ENCODE data around the gene PYY.
"Not testable (repeated sequence)": the region's sequence is repeated elsewhere in the genome, so short reads cannot be mapped to it uniquely, and the experiment has no call there.

Gene PYY

GRCh38 chr17:43978078-43978477 lies 24.3 kb upstream of the PYY start:
- DNase-seq (ENCODE audit: low read depth, low spot score), result no peak

- no peak for DNase-seq (ENCODE audit: low read depth, low spot score)
These were observed 23.5 kb upstream of the PYY start for GRCh38 chr17:43976963-43977837.

DNA sequence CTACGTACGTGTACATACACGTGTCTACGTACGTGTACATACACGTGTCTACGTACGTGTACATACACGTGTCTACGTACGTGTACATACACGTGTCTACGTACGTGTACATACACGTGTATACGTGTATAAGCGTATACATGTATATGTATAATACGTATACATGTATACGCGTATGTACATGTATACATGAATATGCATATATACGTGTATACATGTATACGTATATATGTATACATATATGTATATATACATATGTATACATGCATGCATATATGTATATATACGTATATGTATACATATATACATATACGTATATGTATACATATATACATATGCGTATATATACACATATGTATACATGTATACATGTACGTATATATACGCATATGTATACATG lies 22.2 kb upstream of the PYY start:
- DNase-seq (ENCODE audit: low read depth, low spot score), result no peak

GRCh38 chr17:43974382-43975266 lies 20.9 kb upstream of the PYY start:
- DNase-seq (ENCODE audit: low read depth, low spot score), result no peak

DNA sequence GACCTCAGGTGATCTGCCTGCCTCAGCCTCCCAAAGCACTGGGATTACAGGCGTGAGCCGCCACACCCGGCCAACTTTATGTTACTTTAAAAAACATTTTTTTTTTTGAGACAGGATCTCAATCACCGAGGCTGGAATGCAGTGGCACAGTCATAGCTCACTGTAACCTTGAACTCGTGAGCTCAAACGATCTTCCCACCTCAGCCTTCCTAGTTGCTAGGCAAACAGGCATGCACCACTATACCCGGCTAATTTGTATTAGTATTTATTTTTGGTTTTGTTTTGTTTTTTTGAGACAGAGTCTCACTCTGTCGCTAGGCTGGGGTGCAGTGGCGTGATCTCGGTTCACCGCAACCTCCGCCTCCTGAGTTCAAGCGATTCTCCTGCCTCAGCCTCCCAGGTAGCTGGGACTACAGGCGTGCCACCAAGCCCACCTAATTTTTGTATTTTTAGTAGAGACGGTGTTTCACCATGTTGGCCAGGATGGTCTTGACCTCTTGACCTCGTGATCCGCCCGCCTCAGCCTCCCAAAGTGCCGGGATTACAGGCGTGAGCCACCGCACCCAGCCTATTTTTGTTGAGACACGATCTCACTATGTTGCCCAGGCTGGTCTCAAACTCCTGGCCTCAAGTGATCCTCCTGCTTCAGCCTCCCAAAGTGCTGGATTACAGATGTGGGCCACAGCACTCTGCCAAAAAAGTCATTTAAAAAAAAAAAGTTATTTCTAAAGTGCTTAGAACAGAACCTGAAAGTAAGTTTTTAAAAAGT lies 18.9 kb upstream of the PYY start:
- not testable (repeated sequence) for DNase-seq (ENCODE audit: low read depth, low spot score)

DNA sequence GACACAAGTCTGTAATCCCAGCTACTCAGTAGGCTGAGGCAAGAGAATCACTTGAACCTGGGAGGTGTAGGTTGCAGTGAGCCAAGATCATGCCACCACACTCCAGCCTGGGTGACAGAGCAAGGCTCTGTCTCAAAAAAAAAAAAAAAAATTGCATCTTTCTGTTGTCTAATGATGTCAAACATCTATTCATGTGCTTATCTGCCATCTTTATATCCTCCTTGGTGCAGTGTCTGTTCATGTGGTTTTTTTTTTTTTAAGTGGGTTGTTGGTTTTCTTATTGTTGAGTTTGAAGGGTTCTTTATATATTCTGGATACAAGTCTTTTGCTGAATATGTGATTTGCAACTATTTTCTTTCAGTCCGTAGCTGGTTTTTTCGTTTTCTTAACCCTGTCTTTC lies 17.7 kb upstream of the PYY start:
- not testable (repeated sequence) for DNase-seq (ENCODE audit: low read depth, low spot score)

GRCh38 chr17:43970366-43970765 lies 16.6 kb upstream of the PYY start:
- DNase-seq (ENCODE audit: low read depth, low spot score), result no peak

GRCh38 chr17:43967251-43967875 lies 13.6 kb upstream of the PYY start:
- DNase-seq (ENCODE audit: low read depth, low spot score), result no peak

GRCh38 chr17:43966276-43966675 lies 12.5 kb upstream of the PYY start:
- DNase-seq (ENCODE audit: low read depth, low spot score), result peak; percentile 44

GRCh38 chr17:43962479-43962878 lies 8.7 kb upstream of the PYY start:
- DNase-seq (ENCODE audit: low read depth, low spot score), result no peak

- no peak for DNase-seq (ENCODE audit: low read depth, low spot score)
These were observed 8.2 kb upstream of the PYY start for GRCh38 chr17:43961954-43962353.

GRCh38 chr17:43961292-43961691 lies 7.6 kb upstream of the PYY start:
- not testable (repeated sequence) for DNase-seq (ENCODE audit: low read depth, low spot score)

DNA sequence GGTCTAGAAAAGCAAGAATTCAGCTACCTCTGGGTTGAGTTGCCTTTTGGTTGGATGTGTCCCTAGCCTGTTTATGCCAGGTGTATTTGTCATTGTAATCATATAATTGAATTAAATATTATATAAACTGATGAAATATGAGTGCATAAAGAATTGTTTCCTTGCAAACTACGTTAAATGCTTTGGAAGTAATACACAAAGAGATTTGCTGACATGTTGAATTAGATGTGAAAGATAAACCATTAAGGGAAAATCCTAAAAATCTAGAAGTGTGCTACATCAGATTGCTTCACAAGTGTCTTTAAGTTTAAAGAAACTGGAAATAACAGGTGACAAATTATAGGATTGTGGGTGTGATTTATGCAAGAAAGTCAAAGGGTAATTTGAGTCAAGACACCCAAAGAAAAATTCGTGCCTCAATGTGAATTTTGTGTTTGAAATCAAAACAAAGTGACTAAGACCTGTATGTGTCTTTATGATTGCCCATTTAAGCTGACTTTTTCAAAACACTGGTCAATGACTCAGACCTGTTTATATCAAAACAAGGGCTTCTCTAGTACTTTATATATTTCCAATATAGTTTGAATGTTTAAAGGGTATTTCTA lies 5.1 kb upstream of the PYY start:
- no peak for DNase-seq (ENCODE audit: low read depth, low spot score)

- DNase-seq (ENCODE audit: low read depth, low spot score), result no peak
These were observed 2.5 kb upstream of the PYY start for GRCh38 chr17:43956222-43956621.

DNA sequence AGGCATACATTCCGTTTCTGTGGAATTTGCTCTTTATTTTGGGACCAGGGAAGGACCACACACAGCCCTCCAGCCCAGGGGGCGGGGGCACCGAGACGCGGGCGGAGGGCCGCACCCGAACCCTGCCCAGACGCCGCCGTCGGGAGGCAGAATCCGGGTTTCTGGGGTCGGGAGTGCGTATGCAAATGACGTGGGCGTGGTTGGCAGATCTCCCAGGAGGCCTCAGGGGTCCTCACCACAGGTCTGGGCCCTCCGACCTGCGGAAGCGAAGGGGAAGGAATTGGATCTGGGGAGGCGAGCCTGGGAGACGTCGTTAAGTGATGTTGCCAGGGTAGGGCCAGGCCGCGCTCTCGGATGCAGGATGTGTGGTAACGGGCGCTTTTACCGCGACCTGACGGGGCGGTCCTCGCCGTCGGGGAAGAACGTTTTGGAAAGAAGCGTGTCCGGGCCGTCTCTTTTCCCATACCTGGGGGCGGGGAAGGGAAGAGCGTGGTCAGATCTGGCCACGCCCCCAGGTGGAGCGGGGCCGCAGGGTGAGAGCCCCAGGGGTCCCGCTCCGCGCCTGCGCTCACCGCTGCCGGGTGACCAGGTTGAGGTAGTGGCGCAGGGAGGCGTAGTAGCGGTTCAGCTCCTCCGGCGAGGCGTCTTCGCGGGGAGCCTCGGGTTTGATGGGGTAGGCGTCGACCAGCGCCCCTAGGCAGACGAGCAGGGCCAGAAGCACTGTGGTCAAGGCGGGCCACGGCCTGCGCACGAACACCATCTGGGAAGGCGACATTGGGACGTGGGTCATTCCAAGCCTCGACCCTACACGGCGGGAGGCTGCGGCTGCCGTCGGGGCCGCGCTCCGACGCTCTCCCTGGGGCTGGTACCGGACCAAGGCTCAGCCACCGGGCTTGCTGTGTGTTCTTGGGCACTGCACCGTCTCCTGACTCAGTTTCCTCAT lies 745 bp downstream of the PYY start:
- no peak for DNase-seq (ENCODE audit: low read depth, low spot score)

DNA sequence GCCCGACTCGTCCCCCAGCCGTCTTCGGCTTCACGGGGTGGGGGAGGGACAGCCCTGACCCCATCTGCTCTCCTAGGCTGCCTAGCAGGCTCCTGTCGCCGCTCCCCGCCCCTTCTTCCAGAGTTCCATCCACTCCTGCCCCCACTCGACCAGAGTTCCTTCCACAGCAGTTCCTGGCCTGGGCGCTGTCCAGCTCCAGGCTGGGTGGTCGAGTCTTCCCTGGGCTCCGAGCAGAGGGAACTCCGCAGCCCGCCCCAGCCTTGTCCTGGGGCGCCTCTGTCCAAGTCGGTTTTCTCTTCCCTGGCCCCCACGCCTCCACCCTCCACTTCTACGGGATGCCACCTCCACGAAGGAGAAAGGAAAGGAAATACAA lies 1.4 kb downstream of the PYY start:
- DNase-seq (ENCODE audit: low read depth, low spot score), result peak; percentile 51

- DNase-seq (ENCODE audit: low read depth, low spot score), result no peak
These were observed 2.0 kb downstream of the PYY start for GRCh38 chr17:43951750-43952149.

- DNase-seq (ENCODE audit: low read depth, low spot score), result no peak
These were observed 3.2 kb downstream of the PYY start for GRCh38 chr17:43950554-43950953.

- no peak for DNase-seq (ENCODE audit: low read depth, low spot score)
These were observed 4.0 kb downstream of the PYY start for GRCh38 chr17:43949781-43950180.

DNA sequence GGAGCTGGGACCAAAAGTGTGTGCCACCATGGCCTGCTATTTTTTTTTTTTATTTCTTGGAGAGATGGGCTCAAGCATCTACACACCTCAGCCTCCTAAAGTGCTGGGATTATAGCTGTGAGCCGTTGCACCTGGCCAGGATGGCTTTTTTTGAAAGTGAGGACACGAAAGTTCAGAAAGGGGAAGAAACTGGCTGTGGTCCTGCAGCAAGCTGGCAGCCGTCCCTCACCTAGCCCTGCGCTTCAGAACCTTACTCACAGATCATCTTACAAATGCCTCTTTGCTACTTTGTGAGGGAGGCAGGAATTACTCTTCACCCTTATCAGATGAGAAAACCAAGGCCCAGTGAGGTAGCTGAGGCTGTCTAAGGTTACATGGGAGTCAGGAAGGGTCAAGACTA lies 7.0 kb downstream of the PYY start:
- DNase-seq (ENCODE audit: low read depth, low spot score), result no peak
